ENCODE results near the gene ADCY1.

Gene ADCY1

GRCh38 chr7:45692031-45692430, 117.9 kb downstream of the ADCY1 start:
- TF ChIP-seq, protein P1, sequence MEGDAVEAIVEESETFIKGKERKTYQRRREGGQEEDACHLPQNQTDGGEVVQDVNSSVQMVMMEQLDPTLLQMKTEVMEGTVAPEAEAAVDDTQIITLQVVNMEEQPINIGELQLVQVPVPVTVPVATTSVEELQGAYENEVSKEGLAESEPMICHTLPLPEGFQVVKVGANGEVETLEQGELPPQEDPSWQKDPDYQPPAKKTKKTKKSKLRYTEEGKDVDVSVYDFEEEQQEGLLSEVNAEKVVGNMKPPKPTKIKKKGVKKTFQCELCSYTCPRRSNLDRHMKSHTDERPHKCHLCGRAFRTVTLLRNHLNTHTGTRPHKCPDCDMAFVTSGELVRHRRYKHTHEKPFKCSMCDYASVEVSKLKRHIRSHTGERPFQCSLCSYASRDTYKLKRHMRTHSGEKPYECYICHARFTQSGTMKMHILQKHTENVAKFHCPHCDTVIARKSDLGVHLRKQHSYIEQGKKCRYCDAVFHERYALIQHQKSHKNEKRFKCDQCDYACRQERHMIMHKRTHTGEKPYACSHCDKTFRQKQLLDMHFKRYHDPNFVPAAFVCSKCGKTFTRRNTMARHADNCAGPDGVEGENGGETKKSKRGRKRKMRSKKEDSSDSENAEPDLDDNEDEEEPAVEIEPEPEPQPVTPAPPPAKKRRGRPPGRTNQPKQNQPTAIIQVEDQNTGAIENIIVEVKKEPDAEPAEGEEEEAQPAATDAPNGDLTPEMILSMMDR (conservative IDR thresholded peaks at IDR 0.05; ENCODE audit: low read depth, low read length): no peak
- no peak for DNase-seq (ENCODE audit: low read depth)
- no peak overlapping the region for H3K4me3 ChIP-seq (ENCODE audit: low read length)

DNA sequence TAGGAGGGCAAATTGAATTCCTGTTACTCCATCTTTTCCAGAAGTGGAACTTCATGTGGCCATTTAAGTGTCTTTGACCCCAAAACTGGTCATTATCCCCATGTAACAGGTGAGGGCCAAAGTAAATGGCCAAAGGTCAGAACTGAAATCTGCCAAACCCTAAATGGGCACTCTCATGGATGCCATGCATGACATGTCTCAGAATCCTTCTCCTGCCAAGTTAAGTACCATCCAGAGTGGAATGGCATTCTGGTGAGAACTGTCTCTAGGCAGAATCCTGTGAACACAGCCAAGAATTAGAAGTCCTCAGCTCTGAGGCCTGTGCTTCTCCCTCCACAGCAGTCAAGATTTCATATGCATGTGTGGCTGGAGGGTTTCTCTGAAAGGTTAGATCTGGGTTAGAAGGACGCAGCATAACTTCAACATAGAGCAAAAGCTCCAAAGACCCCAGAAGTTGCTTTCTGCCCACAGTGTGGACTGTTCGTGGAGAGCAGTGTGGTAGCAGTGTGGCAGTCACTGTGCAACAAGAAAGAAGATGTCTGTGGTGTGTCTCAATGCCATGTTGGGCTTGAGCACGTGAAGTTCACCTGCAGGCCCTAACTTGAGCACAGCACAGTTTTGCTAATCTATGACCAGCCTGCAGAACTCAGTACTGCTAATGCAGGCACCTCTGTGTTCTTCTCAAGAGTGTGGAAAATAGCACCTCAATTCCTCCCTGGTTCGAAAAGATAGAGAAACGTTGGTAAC, 121.3 kb downstream of the ADCY1 start:
- H3K4me3 ChIP-seq (ENCODE audit: low read length): no peak overlapping the region
- TF ChIP-seq, protein P1 (conservative IDR thresholded peaks at IDR 0.05; ENCODE audit: low read depth, low read length): no peak
- DNase-seq (ENCODE audit: low read depth): no peak

DNA sequence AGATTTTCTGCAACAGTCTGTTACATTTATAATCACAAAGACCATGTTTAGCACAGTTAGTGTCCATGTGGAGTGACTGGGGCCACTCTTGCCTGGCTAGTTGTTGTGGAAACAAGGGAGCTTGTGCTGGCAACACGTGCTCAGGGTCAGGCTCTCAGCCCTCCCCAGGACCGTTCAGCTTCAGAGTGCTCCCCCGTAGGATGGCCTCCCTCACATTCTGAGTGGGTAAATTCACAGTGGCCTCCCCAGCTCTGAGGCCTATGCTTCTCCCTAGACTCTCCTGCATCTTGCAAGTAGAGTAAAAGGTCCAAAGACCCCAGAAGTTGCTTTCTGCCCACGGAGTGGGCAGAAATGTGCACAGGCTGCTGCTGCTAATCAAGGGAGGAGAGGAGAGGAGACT, 122.3 kb downstream of the ADCY1 start:
- no peak for DNase-seq (ENCODE audit: low read depth)
- TF ChIP-seq, protein P1 (conservative IDR thresholded peaks at IDR 0.05; ENCODE audit: low read depth, low read length): no peak
- H3K4me3 ChIP-seq (ENCODE audit: low read length): no peak overlapping the region

DNA sequence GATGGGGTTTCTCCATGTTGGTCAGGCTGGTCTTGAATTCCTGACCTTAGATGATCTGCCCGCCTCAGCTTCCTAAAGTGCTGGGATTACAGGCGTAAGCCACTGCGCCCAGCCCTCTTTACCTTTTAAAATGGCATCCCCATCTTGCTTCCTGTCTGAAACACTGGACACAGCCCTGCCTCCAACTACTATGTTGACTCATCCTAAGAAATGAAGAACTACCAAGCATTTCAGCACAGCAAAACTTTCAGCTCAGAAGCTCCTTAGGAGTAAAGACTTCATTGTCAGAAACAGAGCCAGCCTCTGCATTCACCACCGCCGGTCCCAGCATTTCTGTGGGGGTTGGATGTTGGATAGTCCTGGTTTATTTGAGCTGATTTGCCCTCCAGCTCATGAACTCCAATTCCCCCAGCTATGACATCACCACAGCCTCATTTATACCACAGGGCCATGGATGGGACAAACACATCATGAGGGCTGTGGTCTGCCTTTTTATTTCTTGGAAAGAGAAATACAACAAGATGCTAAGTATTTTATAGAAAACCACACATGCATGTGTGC, 123.5 kb downstream of the ADCY1 start:
- TF ChIP-seq, protein P1 (conservative IDR thresholded peaks at IDR 0.05; ENCODE audit: low read depth, low read length): no peak
- no peak for DNase-seq (ENCODE audit: low read depth)

GRCh38 chr7:45698303-45699014, 124.3 kb downstream of the ADCY1 start:
- H3K4me3 ChIP-seq (ENCODE audit: low read length): no peak overlapping the region
- TF ChIP-seq, protein P1 (conservative IDR thresholded peaks at IDR 0.05; ENCODE audit: low read depth, low read length): no peak
- no peak for DNase-seq (ENCODE audit: low read depth)

More for the DNA sequence above, 123.5 kb downstream of the ADCY1 start:
- no peak overlapping the region for H3K4me3 ChIP-seq (ENCODE audit: low read length)

GRCh38 chr7:45699015-45699309, 124.8 kb downstream of the ADCY1 start:
- TF ChIP-seq, protein P1 (conservative IDR thresholded peaks at IDR 0.05; ENCODE audit: low read depth, low read length): no peak
- H3K4me3 ChIP-seq (ENCODE audit: low read length): no peak overlapping the region
- DNase-seq (ENCODE audit: low read depth): no peak
